Glomerular endothelial cell (primary cell): ENCODE data around the gene LIMA1. TPM values are rescaled to one million over a fixed set of nuclear protein-coding genes. Genes with fewer than 3 reads are reported as not detected.
"Not testable (repeated sequence)": the region's sequence is repeated elsewhere in the genome, so short reads cannot be mapped to it uniquely, and the experiment has no call there.

Experiments
- DNase-seq: peaks from one replicate; pipeline ENCODE4 v3.0.0-alpha.2; 2011; ENCODE audit warnings: low read depth, low spot score; ENCODE audit errors: extremely low read depth
- total RNA-seq: library from RNA; depleted of rRNA; stranded (reverse); fragments of >200 nt; gene quantifications from 2 replicates; pipeline ENCODE4 v1.2.3, GENCODE V29; 2015

The LIMA1 gene
- total RNA-seq, 1 donor from 2014 or later = 85.5 TPM

GRCh38 chr12:50154947-50155346 lies 128.4 kb downstream of the LIMA1 start:
- DNase-seq = not testable (repeated sequence)

GRCh38 chr12:50151047-50151687 lies 132.2 kb downstream of the LIMA1 start:
- DNase-seq = no peak

DNA sequence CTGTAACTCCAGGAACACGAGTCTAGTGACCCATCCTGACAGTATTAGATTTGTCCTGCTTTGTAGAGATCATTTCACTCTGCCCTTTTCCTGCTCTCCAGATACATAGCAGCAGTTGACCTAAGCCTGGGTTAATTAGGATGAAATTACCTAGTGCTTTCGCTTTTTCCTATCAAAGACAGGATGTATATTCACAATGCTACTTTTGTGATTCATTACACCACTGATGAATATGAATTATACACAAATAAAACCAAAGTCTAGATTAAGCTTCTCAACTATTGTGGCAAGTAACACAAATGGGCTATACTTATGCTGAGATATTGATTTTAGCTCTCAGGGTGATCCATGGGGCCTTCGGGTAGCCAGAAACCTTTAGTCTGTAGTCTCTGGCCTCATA lies 134.0 kb downstream of the LIMA1 start:
- DNase-seq = no peak

GRCh38 chr12:50148011-50148410 lies 135.3 kb downstream of the LIMA1 start:
- not testable (repeated sequence) for DNase-seq

GRCh38 chr12:50147281-50147680 lies 136.0 kb downstream of the LIMA1 start:
- DNase-seq = no peak

DNA sequence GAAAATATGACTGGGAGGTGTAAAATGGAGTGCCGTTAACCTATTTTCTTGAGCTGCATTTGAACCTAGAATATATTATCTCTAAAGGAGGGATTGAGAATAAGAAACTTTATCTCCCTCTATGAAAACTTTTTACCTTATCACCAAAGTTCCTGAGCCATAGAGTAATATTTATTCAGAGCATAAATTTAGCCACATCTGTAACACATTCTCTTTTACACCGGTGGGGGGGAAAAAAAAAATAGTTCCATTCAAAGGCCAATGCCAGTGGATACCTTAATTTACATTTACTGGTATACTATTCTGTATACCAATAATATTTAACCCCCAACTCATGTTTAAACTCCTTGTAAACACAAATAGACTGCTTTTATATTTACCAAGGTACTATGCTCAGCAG lies 137.9 kb downstream of the LIMA1 start:
- DNase-seq = no peak

DNA sequence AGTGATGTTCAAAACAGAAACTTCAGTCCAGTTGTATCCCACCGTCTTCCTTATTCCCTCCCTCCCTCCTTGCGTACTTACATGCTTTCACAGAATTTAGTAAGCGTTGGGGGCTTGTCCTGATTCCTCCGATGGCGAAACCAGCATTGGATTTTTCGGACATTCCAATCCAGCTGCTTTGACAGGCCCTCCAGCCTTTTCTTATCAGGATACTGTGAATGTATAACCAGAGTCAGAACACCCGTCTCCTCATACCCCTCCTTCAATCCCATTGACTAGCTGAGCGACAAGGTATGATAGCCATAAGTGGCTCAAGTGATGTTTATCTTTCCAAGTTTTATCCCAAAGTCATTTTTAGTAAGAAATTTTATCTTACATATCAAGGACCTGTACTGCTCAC lies 140.3 kb downstream of the LIMA1 start:
- no peak for DNase-seq

DNA sequence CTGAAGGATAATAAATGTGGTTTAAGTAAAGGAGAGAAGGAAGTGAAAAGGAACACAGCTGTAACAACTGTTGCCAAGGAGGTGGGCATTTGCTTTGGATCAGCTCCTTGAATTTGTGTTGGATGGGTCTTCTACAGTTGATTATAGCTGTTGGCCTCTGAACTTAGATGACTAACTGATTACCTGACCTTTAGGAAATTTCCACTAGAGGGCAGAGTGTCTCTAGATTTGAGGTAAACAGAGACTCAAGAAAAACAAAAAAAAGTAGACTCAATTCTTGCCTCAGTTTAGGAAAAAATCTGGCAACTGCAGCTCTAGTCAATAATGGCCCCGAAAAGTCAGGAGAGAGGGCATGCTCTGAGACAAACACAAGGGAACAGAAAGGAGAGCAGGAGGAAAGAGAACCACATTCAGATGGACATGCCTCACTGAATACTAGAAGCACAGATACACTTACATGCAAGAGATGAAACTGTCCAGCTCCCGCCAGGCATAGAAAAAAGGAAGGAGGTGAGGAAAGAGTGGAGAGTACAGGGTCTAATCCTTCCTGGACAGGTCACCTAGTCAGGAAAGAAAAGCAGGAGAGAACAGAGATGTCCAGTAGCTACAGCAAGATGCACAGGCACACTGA lies 150.7 kb downstream of the LIMA1 start:
- no peak for DNase-seq

DNA sequence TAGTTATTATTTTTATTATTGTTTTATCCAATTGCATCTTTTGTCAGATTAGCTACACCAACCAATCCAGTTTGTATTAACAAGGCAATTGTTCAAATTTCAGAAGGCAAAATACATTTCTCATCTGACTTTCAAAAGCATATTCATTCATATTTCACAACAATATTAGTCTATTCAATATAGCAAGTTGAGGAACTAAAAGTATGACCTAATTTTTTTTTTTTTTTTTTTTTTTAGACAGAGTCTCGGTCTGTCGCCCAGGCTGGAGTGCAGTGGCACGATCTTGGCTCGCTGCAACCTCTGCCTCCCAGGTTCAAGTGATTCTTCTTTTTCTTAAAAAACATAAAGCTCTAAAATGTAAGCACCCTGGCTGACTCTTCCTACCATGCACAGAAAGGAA lies 154.0 kb downstream of the LIMA1 start:
- DNase-seq = no peak

DNA sequence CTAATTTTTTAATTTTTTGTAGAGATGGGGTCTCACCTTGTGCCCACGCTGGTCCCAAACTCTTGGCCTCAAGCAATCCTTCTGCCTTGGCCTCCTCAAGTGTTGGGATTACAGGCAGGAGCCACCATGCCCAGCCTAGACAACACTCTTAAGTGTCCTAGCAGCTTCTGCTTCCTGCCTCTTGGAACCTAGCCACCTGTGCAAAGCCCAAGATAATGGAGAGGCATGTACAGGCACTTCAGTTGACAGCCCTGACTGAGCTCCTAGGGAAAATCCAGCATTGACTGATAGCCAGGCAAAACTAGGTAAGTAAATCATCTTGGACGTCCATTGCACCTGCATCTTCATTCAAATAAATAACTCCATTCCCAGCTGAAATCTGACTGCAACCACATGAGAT lies 155.8 kb downstream of the LIMA1 start:
- no peak for DNase-seq

Other genes starting within 250 kb of the LIMA1 start
- 2.5 TPM in 2 replicates for gene ASIC1, start 225.9 kb downstream of the LIMA1 start, total RNA-seq
- gene SMARCD1, start 198.2 kb downstream of the LIMA1 start, total RNA-seq = 101 and 109 TPM in 2 replicates
- gene GPD1, start 179.5 kb downstream of the LIMA1 start, total RNA-seq = 2.6 TPM in 1 of 2 replicates, not detected in the other
- gene COX14, start 171.3 kb downstream of the LIMA1 start, total RNA-seq = 46.4 and 73.2 TPM in 2 replicates
- gene CERS5, start 116.2 kb downstream of the LIMA1 start, total RNA-seq = 37.7 and 40.3 TPM in 2 replicates
- gene FAM186A, start 113.1 kb upstream of the LIMA1 start, total RNA-seq = not detected in 2 replicates
- 26.4 and 39.7 TPM in 2 replicates for gene LARP4, start 117.4 kb upstream of the LIMA1 start, total RNA-seq
- gene DIP2B, start 221.5 kb upstream of the LIMA1 start, total RNA-seq = 29.6 and 33.7 TPM in 2 replicates